A673 (cell line): ENCODE measurements around the gene HSD17B8. TPM values are rescaled to one million over a fixed set of nuclear protein-coding genes. Genes with fewer than 3 reads are reported as not detected.

Source experiments
- BruUV-seq: library from RNA; stranded (reverse); fragments of 400-500 nt; replicated peaks from 2 replicates; lab custom pipeline; 2021; lab: Mats Ljungman, UMichigan
- CTCF ChIA-PET: fragments of 300-600 bp; sonication (Branson Sonifier 250); formaldehyde crosslinking; loops from one replicate; lab custom pipeline; 2022; ENCODE audit warnings: antibody characterized with exemption; lab: Charles Lee
- POLR2A ChIA-PET: fragments of 300-600 bp; sonication (Branson Sonifier 250); formaldehyde crosslinking; loops from one replicate; lab custom pipeline; 2022; ENCODE audit warnings: antibody characterized with exemption; ENCODE audit not compliant: low non-redundant PET; lab: Charles Lee
- DNase-seq: peaks from one replicate; pipeline ENCODE4 v3.0.0-alpha.2; 2015; ENCODE audit warnings: low spot score
- H3K27ac ChIP-seq: fragments of 200-600 bp; sonication (generic); 2 replicates; pipeline ENCODE4 v1.5.1; 2016; ENCODE audit warnings: mixed run types, low read depth, mild to moderate bottlenecking, mixed read lengths, antibody characterized with exemption, low read length; ENCODE audit not compliant: poor library complexity, severe bottlenecking
- H3K27me3 ChIP-seq: fragments of 200-600 bp; sonication (generic); replicated peaks from 2 replicates; pipeline ENCODE4 v1.6.1; 2017; ENCODE audit warnings: mixed run types, low read depth, mild to moderate bottlenecking, mixed read lengths, antibody characterized with exemption, low read length; ENCODE audit not compliant: insufficient read depth, poor library complexity
- H3K36me3 ChIP-seq: fragments of 200-600 bp; sonication (generic); 2 replicates; pipeline ENCODE4 v1.6.1; 2016; ENCODE audit warnings: mixed run types, mild to moderate bottlenecking, mixed read lengths, antibody characterized with exemption, low read length; ENCODE audit not compliant: insufficient read depth, poor library complexity, severe bottlenecking
- H3K4me1 ChIP-seq: fragments of 200-600 bp; sonication (generic); 2 replicates; pipeline ENCODE4 v1.6.1; 2017; ENCODE audit warnings: mixed run types, mild to moderate bottlenecking, mixed read lengths, antibody characterized with exemption, low read length; ENCODE audit not compliant: insufficient read depth, poor library complexity, severe bottlenecking
- H3K4me3 ChIP-seq: fragments of 200-600 bp; sonication (generic); 2 replicates; pipeline ENCODE4 v1.5.1; 2016; ENCODE audit warnings: low read depth, mixed run types, mild to moderate bottlenecking, mixed read lengths, low read length; ENCODE audit not compliant: poor library complexity, severe bottlenecking
- H3K9me3 ChIP-seq: fragments of 200-600 bp; sonication (generic); 2 replicates; pipeline ENCODE4 v1.6.1; 2016; ENCODE audit warnings: mixed run types, low read depth, mild to moderate bottlenecking, mixed read lengths, antibody characterized with exemption, low read length; ENCODE audit not compliant: poor library complexity, severe bottlenecking
- CTCF ChIP-seq: fragments of 300-800, 200-600 bp; sonication (generic); conservative IDR thresholded peaks from 2 replicates; pipeline ENCODE4 v1.5.1; 2017; ENCODE audit warnings: low read depth, mild to moderate bottlenecking, antibody characterized with exemption, low read length, moderate library complexity, mixed read lengths
- EZH2 ChIP-seq: fragments of 200-600 bp; sonication (generic); IDR thresholded peaks from 2 replicates; pipeline ENCODE4 v1.6.1; 2017; ENCODE audit warnings: borderline replicate concordance, low read depth, mild to moderate bottlenecking, mixed read lengths, antibody characterized with exemption, low read length; ENCODE audit not compliant: poor library complexity, severe bottlenecking
- intact Hi-C: fragments of 100-400 bp; cut with micrococcal nuclease; formaldehyde crosslinking; loops from one replicate; pipeline ENCODE4 v1.10.0; 2022; ENCODE audit not compliant: unreplicated experiment
- total RNA-seq: library from RNA; stranded (reverse); gene quantifications from 2 replicates; pipeline ENCODE4 v1.2.3, GENCODE V29; 2021

HSD17B8 gene
- total RNA-seq, 1 experiment from 2014 or later: 5.9 TPM

GRCh38 chr6:33192671-33193602 is 11.5 kb upstream of the HSD17B8 start:
- Histone ChIP-seq H3K27me3 (no peaks in the 10 kb centered on the region), H3K4me3 (peak overlapping the region; percentile 31), H3K4me1 (peaks cover 7% of the 10 kb centered on the region), H3K36me3 (peaks cover 36% of the 10 kb centered on the region), H3K27ac (no peak overlapping the region), H3K9me3 (no peaks in the 10 kb centered on the region)
- intact Hi-C loops: no loop called here
- TF ChIP-seq EZH2: no peak
- TF ChIP-seq CTCF: no peak
- CTCF ChIA-PET: no interaction called here
- POLR2A ChIA-PET: no interaction called here
- BruUV-seq: no TSS peak
- DNase-seq: no peak

DNA sequence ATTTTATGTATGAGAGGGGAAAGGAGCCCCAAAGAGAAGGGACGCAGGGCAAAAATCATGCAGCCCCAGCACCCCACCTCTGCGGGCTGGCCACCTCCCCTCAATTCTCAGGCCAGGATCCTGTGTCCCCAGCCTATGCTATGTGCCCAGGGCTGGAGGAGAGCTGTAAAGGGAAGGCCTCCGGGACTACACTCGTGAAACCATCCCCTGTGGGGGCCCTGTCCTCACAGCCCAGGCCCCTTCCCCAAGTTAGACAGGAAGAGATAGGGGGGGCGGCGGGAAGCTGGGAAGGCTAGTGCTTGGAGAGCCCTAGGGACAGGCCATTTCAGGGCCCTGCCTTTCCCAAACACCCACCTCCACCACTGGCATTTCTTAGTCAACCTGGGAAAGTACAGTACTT is 10.8 kb upstream of the HSD17B8 start:
- peaks cover 36% of the 10 kb centered on the region for H3K36me3 ChIP-seq
- H3K4me3 ChIP-seq: peak overlapping the region; percentile 31
- no peaks in the 10 kb centered on the region for H3K27me3 ChIP-seq
- DNase-seq: no peak
- no peaks in the 10 kb centered on the region for H3K9me3 ChIP-seq
- ChIA-PET CTCF (no interaction called here), POLR2A (no interaction called here)
- intact Hi-C loops: no loop called here
- no TSS peak for BruUV-seq
- TF ChIP-seq EZH2 (no peak), CTCF (no peak)
- peaks cover 7% of the 10 kb centered on the region for H3K4me1 ChIP-seq
- no peak overlapping the region for H3K27ac ChIP-seq

GRCh38 chr6:33194431-33194979 is 9.9 kb upstream of the HSD17B8 start:
- no peak for DNase-seq
- Histone ChIP-seq H3K36me3 (peaks cover 36% of the 10 kb centered on the region), H3K9me3 (no peaks in the 10 kb centered on the region), H3K27ac (no peak overlapping the region), H3K4me1 (peaks cover 7% of the 10 kb centered on the region), H3K27me3 (no peaks in the 10 kb centered on the region), H3K4me3 (no peak overlapping the region)
- intact Hi-C loops: no loop called here
- TF ChIP-seq EZH2 (no peak), CTCF (no peak)
- ChIA-PET CTCF (no interaction called here), POLR2A (interaction anchor here (0.7 kb wide), 1 partner anchor 1575 kb away, joined by 3 read pairs; no protein-coding TSS in a partner anchor)
- BruUV-seq: no TSS peak
